Measurements from ENCODE around the gene TUBG2.
"Not testable (repeated sequence)": the region's sequence is repeated elsewhere in the genome, so short reads cannot be mapped to it uniquely, and the experiment has no call there.

Gene TUBG2

GRCh38 chr17:42657824-42658588, 1.1 kb upstream of the TUBG2 start:
- DNase-seq: no peak

- not testable (repeated sequence) for DNase-seq
Observed at GRCh38 chr17:42659932-42660274, 819 bp downstream of the TUBG2 start.

- DNase-seq: no peak
Observed at GRCh38 chr17:42660692-42661345, 1.7 kb downstream of the TUBG2 start.

- DNase-seq: no peak
Observed at GRCh38 chr17:42665581-42666001, 6.5 kb downstream of the TUBG2 start.

- DNase-seq: not testable (repeated sequence)
Observed at GRCh38 chr17:42666126-42666525, 7.0 kb downstream of the TUBG2 start.

- DNase-seq: peak; percentile 15
Observed at GRCh38 chr17:42667088-42667951, 8.2 kb downstream of the TUBG2 start.

GRCh38 chr17:42669705-42669976, 10.6 kb downstream of the TUBG2 start:
- no peak for DNase-seq

- DNase-seq: no peak
Observed at GRCh38 chr17:42669977-42670788, 11.1 kb downstream of the TUBG2 start.

GRCh38 chr17:42670789-42671657, 11.9 kb downstream of the TUBG2 start:
- DNase-seq: no peak

- DNase-seq: no peak
Observed at GRCh38 chr17:42672038-42672437, 13.0 kb downstream of the TUBG2 start.

GRCh38 chr17:42673266-42673884, 14.3 kb downstream of the TUBG2 start:
- DNase-seq: no peak

- DNase-seq: no peak
Observed at GRCh38 chr17:42673885-42674754, 15.0 kb downstream of the TUBG2 start.

GRCh38 chr17:42674755-42675347, 15.8 kb downstream of the TUBG2 start:
- peak; percentile 36 for DNase-seq

GRCh38 chr17:42675348-42675964, 16.4 kb downstream of the TUBG2 start:
- no peak for DNase-seq

- DNase-seq: no peak
Observed at GRCh38 chr17:42675965-42676423, 16.9 kb downstream of the TUBG2 start.

- DNase-seq: no peak
Observed at GRCh38 chr17:42676424-42677011, 17.4 kb downstream of the TUBG2 start, which contains the start of gene PLEKHH3. Gene PLEKHH3, minus strand, starts transcription at chr17:42676994. Its CDS starts 431 bp downstream, at chr17:42676563.

- DNase-seq: peak; percentile 96
Observed at GRCh38 chr17:42677012-42677857, 18.2 kb downstream of the TUBG2 start.

Data from SHP77 treated with DMSO at 0.1 percent for 48 hours (cell line).